Tibial nerve (tissue), 4 donors: ENCODE data around the gene SKAP2. TPM values are rescaled to one million over a fixed set of nuclear protein-coding genes. Genes with fewer than 3 reads are reported as not detected.

ENCODE experiments used
- DNase-seq, 2 donors: peaks; one replicate each; pipeline ENCODE4 v3.0.0-alpha.2; 2019; ENCODE audit warnings: low spot score in 2 of 2
- H3K27ac ChIP-seq, 4 donors: fragments of 200-600 bp; sonication (generic) in 3 of 4; one replicate each; pipeline ENCODE4 v1.5.1; 2017 to 2019; ENCODE audit warnings: mild to moderate bottlenecking in 1 of 4
- H3K27me3 ChIP-seq, 2 donors: fragments of 200-600 bp; sonication (generic) in 1 of 2; one replicate each; pipeline versions ENCODE4 v1.5.1 to v1.6.0; 2017 to 2019
- H3K36me3 ChIP-seq, 3 donors: fragments of 200-600 bp; sonication (generic); one replicate each; pipeline ENCODE4 v1.5.1; 2018 to 2019
- H3K4me1 ChIP-seq, 4 donors: fragments of 200-600 bp; sonication (generic) in 3 of 4; one replicate each; pipeline ENCODE4 v1.5.1; 2017 to 2019
- H3K4me3 ChIP-seq, 4 donors: fragments of 200-600 bp; sonication (generic) in 3 of 4; one replicate each; pipeline ENCODE4 v1.5.1; 2017 to 2019; ENCODE audit warnings: mild to moderate bottlenecking in 1 of 4, moderate library complexity in 1 of 4
- H3K9me3 ChIP-seq, 4 donors: fragments of 200-600 bp; sonication (generic) in 3 of 4; one replicate each; pipeline ENCODE4 v1.5.1; 2017 to 2019
- EP300 ChIP-seq, 2 donors: sonication (generic); formaldehyde crosslinking; IDR thresholded peaks; one replicate each; pipeline ENCODE4 v1.6.1; 2017; ENCODE audit warnings: antibody characterized with exemption in 2 of 2, mild to moderate bottlenecking in 1 of 2
- POLR2A ChIP-seq, 2 donors: fragments of 450-650 bp; IDR thresholded peaks; one replicate each; pipeline ENCODE4 v1.6.1; 2017; ENCODE audit warnings: antibody characterized with exemption in 2 of 2, mild to moderate bottlenecking in 2 of 2, moderate library complexity in 2 of 2
- WGBS, 2 donors: methylation state at CpG; one replicate each; pipeline ENCODE4 v1.1.5; 2018; 5-methylcytosine and 5-hydroxymethylcytosine counted together
- total RNA-seq, 4 donors: library from RNA; depleted of rRNA; stranded (reverse); fragments of >200 nt; gene quantifications; one replicate each; pipeline ENCODE4 v1.1.0, GENCODE V29; 2016
- TF ChIP-seq, protein P1 (sequence below), 5 experiments: fragments of 200-600 bp in 3 of 5; fragments of 450-650 bp in 2 of 5; sonication (generic) in 3 of 5; IDR thresholded peaks; one replicate each; pipeline ENCODE4 v1.5.1; 2016 to 2019; ENCODE audit warnings: antibody characterized with exemption in 5 of 5, mild to moderate bottlenecking in 3 of 5, moderate library complexity in 2 of 5

SKAP2 gene
- total RNA-seq, 4 donors from 2014 or later = 14.1 to 33.7 (median 27.6) TPM

DNA sequence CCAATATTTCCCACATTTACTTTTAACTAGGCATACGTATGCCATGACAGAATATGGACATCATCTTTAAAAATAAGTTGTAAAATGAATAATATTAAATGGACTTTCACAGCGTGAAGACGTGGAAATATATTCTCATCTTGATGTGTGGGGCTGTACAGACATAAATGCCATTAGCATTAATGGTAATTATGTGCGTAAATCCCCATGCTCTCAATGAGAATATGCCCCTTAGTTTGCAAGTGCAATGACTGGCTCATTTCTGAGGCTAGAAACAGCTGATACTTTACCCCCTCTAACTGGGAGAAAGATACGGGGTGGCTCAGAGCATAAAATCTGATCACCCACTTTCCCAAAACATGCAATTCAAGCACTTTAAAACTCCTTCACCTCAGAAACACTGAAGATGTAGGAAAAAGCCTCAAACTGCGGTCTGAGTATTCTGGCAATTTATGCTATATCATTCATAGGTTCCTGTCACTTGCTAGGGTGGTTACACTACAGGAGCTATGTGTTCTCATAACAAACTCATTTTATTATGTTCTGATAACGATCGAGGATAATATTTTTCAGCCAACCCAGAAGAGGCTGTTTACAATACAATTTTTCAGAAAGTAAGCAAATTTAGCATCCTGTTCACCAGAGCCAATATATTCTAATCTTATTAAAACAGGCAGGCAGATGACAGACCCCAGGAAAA, 211.8 kb downstream of the SKAP2 start:
- no peaks in the 10 kb centered on the region for H3K36me3 ChIP-seq
- no peak overlapping the region for H3K4me3 ChIP-seq
- DNase-seq = no peak
- TF ChIP-seq EP300 (IDR thresholded peaks at IDR 0.05) (no peak), POLR2A (IDR thresholded peaks at IDR 0.05) (no peak)
- TF ChIP-seq, protein P1, sequence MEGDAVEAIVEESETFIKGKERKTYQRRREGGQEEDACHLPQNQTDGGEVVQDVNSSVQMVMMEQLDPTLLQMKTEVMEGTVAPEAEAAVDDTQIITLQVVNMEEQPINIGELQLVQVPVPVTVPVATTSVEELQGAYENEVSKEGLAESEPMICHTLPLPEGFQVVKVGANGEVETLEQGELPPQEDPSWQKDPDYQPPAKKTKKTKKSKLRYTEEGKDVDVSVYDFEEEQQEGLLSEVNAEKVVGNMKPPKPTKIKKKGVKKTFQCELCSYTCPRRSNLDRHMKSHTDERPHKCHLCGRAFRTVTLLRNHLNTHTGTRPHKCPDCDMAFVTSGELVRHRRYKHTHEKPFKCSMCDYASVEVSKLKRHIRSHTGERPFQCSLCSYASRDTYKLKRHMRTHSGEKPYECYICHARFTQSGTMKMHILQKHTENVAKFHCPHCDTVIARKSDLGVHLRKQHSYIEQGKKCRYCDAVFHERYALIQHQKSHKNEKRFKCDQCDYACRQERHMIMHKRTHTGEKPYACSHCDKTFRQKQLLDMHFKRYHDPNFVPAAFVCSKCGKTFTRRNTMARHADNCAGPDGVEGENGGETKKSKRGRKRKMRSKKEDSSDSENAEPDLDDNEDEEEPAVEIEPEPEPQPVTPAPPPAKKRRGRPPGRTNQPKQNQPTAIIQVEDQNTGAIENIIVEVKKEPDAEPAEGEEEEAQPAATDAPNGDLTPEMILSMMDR (IDR thresholded peaks at IDR 0.05) = no peak
- H3K9me3 ChIP-seq = no peaks in the 10 kb centered on the region
- no peak overlapping the region for H3K27ac ChIP-seq
- peaks cover 0 to 16% of the 10 kb centered on the region in 2 donors for H3K27me3 ChIP-seq
- WGBS, 2 donors = 87 to 90% methylated on average over 8 of the region's 8 CpGs
- H3K4me1 ChIP-seq = peaks cover 0 to 6% (median 3%) of the 10 kb centered on the region in 4 donors

DNA sequence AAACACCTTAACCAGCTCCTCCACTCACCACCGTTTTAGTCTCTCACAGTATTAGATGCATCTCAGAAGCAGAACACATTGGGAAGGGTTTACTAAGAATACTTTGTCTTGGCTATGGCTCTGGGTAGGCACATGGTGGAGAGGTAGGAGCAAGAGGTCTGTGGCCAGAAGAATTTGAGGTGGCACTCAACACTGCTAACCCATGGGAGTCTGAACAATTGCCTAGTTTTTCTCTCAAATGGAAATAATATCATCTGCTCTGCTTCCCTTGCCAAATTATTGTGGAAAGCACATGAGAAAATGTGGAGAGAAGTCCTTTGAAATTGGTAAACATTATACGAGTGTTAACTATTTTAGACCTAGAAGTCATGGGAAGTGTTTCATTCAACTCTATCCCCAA, 214.3 kb downstream of the SKAP2 start:
- H3K36me3 ChIP-seq = no peaks in the 10 kb centered on the region
- TF ChIP-seq POLR2A (IDR thresholded peaks at IDR 0.05) (no peak), EP300 (IDR thresholded peaks at IDR 0.05) (no peak)
- TF ChIP-seq, protein P1 (IDR thresholded peaks at IDR 0.05) = no peak
- no peak overlapping the region for H3K4me3 ChIP-seq
- peaks cover 0 to 4% of the 10 kb centered on the region in 2 donors for H3K27me3 ChIP-seq
- DNase-seq = no peak
- H3K9me3 ChIP-seq = no peaks in the 10 kb centered on the region
- peaks cover 0 to 6% (median 3%) of the 10 kb centered on the region in 4 donors for H3K4me1 ChIP-seq
- 75 to 78% methylated on average over 2 of the region's 2 CpGs for WGBS, 2 donors
- no peak overlapping the region for H3K27ac ChIP-seq

DNA sequence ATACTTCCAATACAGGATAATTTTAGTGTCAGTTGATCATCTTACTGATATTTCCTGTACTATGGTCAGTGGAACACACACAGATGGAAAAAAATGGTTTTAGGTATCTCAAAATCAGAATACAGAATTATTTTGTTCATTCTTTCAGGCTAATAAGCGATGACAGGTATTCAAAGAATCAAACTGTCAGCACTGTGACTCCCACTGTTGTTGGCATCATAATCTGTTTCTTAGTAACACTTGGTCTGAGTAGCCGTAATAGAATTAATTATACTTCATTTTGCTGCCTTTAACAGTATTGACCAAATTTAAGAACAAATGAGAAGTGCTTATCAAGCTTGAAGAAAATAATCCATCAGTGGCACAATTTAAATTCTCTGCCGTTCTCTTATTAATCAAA, 215.0 kb downstream of the SKAP2 start:
- no peaks in the 10 kb centered on the region for H3K9me3 ChIP-seq

DNA sequence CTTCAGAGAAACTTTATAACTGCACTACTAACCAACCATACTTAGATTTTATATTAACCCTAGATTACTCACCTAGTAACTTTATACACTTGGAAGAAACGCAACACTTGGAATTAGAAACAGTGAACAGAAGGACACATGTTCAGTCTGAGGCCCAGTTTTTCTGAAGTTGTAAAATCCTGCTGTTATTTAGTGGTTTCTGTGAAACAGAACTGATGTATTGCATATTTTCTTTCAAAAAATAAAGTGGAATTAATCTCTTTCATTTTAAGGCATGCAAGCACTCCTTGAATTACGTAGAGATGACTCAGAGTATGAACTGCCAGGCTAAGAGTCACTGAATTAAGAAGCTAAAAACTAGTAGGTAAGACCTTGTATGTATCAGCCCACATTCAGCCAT, 215.8 kb downstream of the SKAP2 start:
- WGBS, 2 donors = 83 to 87% methylated on average over 2 of the region's 2 CpGs
- Histone ChIP-seq H3K4me1 (no peaks in the 10 kb centered on the region), H3K27ac (no peak overlapping the region), H3K27me3 (no peaks in the 10 kb centered on the region), H3K36me3 (no peaks in the 10 kb centered on the region), H3K9me3 (no peaks in the 10 kb centered on the region), H3K4me3 (no peak overlapping the region)
- TF ChIP-seq, protein P1 (IDR thresholded peaks at IDR 0.05) = no peak
- TF ChIP-seq POLR2A (IDR thresholded peaks at IDR 0.05) = no peak
- TF ChIP-seq EP300 (IDR thresholded peaks at IDR 0.05) = no peak
- DNase-seq = no peak

More for the DNA sequence above, 215.0 kb downstream of the SKAP2 start:
- DNase-seq = no peak
- WGBS, 2 donors = 93 to 95% methylated on average over 3 of the region's 3 CpGs
- no peak overlapping the region for H3K4me3 ChIP-seq
- TF ChIP-seq POLR2A (IDR thresholded peaks at IDR 0.05) (no peak), EP300 (IDR thresholded peaks at IDR 0.05) (no peak)
- TF ChIP-seq, protein P1 (IDR thresholded peaks at IDR 0.05) = no peak
- peaks cover 0 to 6% (median 3%) of the 10 kb centered on the region in 4 donors for H3K4me1 ChIP-seq
- H3K36me3 ChIP-seq = no peaks in the 10 kb centered on the region
- no peak overlapping the region for H3K27ac ChIP-seq
- peaks cover 0 to 4% of the 10 kb centered on the region in 2 donors for H3K27me3 ChIP-seq

DNA sequence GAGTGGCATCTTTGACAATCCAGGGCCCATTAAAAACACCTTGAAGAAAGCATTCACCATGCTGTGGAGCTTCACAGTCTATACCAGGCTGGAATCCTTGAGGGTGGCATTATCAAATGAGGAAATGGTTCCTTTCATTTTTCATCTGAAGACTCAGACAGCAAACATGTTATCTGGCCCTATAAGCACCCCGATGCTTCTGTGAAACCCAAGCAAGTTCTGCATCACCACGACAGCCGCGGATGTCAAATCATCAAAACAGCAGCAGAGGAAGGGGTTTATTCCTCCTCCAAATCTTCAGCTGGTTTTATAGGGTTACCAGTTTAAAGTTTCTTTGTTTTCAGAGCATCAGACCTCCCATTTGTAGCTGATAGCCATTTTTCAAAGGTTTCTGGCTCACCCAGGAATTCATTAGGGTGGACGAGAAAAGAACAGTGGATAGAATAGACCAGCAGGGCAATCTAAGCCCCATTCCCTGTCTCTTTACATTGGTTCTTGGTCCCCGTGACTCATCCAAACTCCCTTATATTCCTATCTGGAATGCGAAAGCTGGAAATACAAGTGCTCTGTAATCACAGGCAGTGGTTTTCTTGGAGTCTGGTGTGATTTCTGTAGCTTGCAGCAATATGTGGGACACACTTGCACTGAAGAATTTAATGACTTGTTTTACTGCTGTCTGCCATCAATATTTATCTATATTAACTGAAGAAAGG, 217.9 kb downstream of the SKAP2 start:
- Histone ChIP-seq H3K9me3 (no peaks in the 10 kb centered on the region), H3K36me3 (no peaks in the 10 kb centered on the region), H3K27ac (no peak overlapping the region), H3K4me1 (no peaks in the 10 kb centered on the region), H3K27me3 (no peaks in the 10 kb centered on the region), H3K4me3 (no peak overlapping the region)
- 66 to 83% methylated on average over 7 of the region's 7 CpGs for WGBS, 2 donors
- no peak for DNase-seq
- TF ChIP-seq EP300 (IDR thresholded peaks at IDR 0.05) = no peak
